A549 treated with DMSO at 1 μM for 4 hours (cell line): ENCODE data around the gene PRLR. TPM values are rescaled to one million over a fixed set of nuclear protein-coding genes. Genes with fewer than 3 reads are reported as not detected.

Experiments
- total RNA-seq: library from RNA; stranded (reverse); fragments of 200-300 nt; extraction: Qiagen RNA extraction; gene quantifications from 5 replicates; pipeline ENCODE4 v1.2.3, GENCODE V29; 2022; ENCODE audit warnings: low read depth

The PRLR gene
- 0.02 to 0.19 TPM (median 0.16 TPM) in 4 of 5 replicates, not detected in the other for total RNA-seq

DNA sequence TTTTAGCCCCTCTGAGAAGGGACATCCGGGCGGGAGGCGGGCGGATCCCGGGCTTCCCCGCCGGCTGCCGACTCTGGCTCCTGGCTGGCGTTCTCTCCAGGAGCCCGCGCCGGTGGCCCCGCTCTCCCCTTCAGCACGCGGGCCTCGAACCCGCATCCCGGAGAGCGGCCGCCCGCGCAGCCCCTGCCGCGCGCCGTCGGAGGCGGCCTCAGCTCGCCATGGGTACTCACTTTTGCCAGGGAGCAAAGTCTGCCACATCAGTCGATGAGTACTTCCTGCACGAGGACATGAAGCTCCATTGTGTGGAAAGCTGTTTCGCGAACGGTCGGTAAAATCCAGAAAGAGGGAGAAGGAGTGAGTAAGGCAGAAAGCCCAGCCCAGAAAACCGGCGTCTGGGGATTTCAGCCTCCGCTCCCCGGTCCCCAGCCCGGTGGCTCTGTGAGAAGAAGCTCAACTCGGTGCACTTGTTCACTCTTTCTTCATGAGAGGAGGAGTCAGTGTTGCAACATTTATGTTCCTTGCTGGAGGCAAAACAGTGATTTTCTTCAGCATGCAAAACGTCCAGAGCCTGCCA, at the start of gene PRLR:
Gene PRLR, minus strand, starts transcription at position 450 of the 574 bp plus-strand sequence. CDS start 140,867 bp downstream, outside the sequence.

DNA sequence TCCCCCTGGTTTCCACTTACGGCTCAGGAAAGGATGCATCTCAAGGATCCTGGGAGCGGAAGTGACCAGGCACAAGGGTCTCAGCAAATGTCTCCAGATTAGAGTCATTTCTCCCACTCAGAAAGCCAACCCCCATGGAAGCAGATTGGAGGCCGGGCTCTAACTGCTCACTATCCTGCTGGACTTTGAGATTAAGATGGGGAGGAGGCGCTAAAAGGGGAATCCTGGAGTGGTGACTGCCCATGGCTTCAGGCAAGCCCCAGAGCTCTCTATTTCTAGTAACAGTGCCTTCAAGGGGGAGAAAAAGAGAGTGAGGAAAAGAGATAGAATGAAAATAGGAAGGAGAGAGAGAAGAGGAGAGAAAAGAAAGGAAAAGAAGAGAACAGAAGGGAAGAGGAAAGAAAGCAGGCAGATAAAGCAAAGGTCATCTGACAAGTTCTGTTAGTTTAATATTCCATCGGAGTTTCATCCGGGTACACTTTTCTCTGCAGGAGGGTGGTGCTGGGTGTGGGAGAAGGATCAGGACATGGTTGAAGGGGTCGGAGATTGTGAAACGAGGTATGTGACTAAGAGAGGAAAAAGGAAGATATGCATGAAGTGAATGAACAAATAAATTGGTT, 182.4 kb downstream of the PRLR start, which contains the start of gene AGXT2:
Gene AGXT2, minus strand, starts transcription at position 165 of the 620 bp plus-strand sequence. Its CDS starts 57 bp downstream, at position 108.

Other genes starting within 250 kb of the PRLR start
- not detected in 5 replicates for gene AGXT2, start 182.5 kb downstream of the PRLR start, total RNA-seq